NCI-H524 (cell line): ENCODE results near the gene MYOM3.
"Not testable (repeated sequence)": the region's sequence is repeated elsewhere in the genome, so short reads cannot be mapped to it uniquely, and the experiment has no call there.

Source experiments
- DNase-seq, 2 experiments: peaks; one replicate each; lab custom pipeline; 2025; lab: John Stamatoyannopoulos, UW

Gene MYOM3

DNA sequence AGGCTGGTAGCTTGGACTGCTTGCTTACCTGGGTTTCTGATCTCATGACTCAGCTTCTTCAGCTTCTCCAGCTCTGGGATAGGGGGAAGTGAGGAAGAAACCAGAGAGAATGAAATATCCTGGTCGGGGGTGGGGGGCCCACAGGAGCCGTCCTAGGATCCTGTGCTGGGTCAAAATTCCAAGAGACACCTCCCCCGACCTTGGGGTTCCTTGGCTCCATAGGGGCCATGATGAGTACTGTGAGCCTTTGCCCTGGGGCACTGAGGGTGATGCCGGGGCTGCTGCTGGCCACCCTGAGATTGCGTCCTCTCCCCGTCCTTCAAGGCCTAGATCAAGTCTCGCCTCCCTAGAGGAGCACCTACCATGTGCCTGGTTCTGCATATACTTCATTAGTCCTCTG lies 40.0 kb downstream of the MYOM3 start:
- DNase-seq, result no peak

GRCh38 chr1:24070821-24071393 lies 41.0 kb downstream of the MYOM3 start:
- peak; percentile 80 to 91 for DNase-seq

- DNase-seq, result no peak
Observed at GRCh38 chr1:24069817-24070216, 42.1 kb downstream of the MYOM3 start.

DNA sequence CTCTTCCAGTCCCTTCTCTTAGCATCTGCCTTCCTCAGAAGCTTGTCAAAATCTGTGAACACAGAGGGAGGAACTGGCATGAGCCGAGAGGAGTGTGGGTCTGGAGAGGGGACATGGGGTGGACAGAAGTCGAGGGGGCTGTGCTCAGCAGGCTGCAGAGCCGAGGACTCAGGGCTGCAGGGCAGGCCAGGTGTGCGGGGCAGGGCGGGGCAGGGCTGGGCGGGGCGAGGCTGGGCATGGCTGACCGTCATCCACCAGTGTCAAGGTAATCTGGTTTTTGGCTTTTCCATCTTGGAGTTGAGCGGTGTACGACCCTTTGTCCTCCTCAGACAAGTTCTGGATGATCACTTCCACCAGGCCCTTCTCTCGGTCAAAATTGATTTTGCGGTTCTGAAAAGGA lies 44.0 kb downstream of the MYOM3 start:
- no peak for DNase-seq

DNA sequence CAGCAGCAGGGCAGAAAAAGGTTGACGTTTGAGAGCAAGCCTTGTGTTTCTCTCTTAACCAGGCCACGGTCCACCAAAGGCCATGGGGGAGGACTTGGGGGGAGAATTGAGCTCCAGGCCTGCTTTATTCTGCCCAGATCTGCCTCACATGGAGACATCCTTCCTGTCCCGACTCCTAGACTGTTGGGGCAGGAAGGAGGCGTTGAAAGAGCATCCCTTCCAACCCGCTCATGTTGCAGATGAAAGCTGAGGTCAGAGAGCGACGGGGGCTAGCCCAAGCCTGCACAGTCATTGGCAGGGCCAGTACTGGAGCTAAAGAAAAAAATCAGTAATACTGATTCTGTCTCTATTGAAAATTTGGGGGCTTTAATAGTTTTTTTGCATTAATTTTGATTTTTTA lies 46.6 kb downstream of the MYOM3 start:
- no peak for DNase-seq

DNA sequence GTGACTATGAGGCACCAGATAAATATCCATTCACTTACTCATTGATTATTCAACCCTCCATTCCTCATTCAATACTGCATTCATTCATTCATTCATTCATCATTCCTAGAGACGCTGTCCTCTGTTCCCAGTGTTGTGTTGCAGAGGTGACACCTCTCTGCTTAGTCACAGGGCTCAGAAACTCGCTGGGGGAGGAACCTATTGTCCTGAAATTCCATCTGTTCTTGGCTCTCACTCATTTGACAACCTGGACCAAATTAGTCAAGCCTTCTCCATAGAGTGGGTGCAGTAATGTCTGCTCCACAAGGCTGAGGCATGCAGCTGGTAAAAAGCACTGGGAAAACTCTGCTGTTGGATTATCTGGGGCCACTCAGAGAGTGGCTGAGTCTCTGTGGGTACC lies 49.7 kb downstream of the MYOM3 start:
- DNase-seq, result no peak

DNA sequence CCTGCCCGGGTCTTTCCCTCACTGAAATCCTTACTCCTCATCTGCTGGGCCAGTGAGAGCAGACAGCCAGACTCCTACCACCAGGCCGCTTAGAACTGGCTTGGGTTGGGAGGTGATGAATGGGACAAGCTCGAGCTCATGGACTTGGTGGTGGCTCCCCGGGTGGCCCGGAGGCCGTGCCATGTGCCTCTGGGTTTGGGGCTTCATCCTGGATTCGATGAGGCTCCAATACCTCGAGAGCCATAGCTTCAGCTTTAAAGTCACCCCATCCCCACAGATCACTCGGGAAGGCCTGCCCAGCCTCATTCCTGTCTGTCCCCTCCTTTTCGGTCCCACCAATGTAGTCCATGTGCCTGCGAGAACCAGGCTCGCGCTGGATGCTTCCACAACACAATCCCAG lies 51.5 kb downstream of the MYOM3 start:
- DNase-seq, result no peak

GRCh38 chr1:24058671-24059455 lies 53.1 kb downstream of the MYOM3 start:
- no peak for DNase-seq

GRCh38 chr1:24057171-24057570 lies 54.8 kb downstream of the MYOM3 start:
- no peak for DNase-seq

DNA sequence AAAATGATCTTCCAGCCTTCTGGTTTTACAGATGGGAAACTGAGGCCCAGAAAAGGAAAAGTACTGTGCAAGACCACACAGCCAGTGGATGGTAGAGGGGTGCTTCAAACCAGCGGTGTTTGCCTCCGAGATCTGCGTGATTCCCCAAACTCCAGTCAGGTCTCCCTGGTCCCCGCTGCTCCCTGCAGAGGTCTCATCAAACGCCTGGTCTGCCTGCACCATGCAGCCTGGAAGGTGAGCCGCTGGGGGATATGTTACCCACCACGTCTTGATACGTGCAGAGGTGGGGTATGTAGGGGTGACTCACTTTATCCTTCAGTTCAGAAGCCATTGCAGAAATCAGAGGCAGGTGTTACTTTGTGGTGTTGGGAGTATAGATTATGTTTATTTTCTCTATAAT lies 56.3 kb downstream of the MYOM3 start:
- DNase-seq, result no peak

GRCh38 chr1:24052220-24052619 lies 59.7 kb downstream of the MYOM3 start:
- DNase-seq, result no peak

DNA sequence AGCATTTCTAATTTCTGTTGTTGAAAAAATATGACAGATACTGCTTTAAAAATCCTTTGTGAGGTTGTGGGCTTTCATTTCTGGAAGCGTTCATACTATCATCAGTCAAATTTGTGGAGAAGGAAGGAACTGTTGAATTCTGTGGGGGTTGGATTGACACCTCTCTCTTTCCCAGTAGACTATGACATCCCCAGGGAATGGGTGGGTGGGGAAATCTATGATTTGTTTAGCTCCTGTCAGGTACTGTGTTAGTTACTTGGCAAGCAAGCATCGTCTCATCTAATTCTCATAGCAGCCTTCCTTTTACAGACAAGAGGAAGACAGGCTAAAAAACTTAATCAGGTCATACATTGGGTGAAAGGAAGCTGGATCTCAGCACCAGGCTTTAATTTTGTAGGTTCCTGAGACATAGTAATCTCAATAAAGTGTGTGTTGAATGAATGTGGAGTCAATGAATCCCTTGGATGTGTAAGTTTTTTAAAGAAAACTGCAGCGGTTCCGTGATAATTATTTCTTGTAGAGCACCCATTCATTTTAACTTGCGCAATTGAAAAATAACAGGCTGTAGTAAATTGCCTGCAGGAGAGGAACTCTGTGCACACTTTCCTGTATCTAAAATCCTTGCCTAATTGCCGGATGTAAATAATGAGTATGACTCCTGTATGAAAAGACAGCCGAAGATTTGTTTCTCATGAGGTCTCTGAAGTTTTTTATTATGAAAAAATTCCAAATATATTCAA lies 60.6 kb downstream of the MYOM3 start:
- no peak for DNase-seq

- no peak for DNase-seq
Observed at GRCh38 chr1:24049733-24050132, 62.2 kb downstream of the MYOM3 start.

- DNase-seq, result not testable (repeated sequence)
Observed at GRCh38 chr1:24048894-24049293, 63.0 kb downstream of the MYOM3 start.

DNA sequence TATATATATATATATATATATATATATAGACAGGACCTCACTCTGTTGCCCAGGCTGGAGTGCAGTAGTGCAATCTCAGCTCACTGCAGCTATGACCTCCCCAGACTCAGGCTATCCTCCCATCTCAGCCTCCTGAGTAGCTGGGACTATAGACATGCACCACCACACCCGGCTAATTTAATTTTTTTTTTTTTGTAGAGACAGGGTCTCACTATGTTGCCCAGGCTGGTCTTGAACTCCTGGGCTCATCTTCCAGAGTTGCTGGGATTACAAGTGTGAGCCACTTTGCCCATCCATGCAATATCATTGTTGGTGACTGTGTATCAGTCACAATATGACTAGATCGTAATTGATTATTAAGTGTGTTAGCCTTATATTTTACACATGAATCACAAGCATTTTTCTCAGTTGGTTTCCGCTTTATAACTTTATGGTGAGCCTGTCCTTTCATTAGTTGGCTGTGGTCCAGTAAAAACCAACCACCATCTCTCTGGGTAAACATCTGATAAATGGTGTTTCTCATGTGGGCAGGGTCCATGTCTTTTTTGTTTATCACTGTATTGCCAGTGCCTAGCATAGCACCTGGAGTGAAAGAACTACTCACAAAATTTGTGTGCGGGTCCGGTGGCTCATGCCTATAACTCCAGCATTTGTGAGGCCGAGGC lies 63.6 kb downstream of the MYOM3 start:
- no peak for DNase-seq

- no peak for DNase-seq
Observed at GRCh38 chr1:24047110-24047477, 64.8 kb downstream of the MYOM3 start.

GRCh38 chr1:24045771-24046170 lies 66.2 kb downstream of the MYOM3 start:
- DNase-seq, result no peak

DNA sequence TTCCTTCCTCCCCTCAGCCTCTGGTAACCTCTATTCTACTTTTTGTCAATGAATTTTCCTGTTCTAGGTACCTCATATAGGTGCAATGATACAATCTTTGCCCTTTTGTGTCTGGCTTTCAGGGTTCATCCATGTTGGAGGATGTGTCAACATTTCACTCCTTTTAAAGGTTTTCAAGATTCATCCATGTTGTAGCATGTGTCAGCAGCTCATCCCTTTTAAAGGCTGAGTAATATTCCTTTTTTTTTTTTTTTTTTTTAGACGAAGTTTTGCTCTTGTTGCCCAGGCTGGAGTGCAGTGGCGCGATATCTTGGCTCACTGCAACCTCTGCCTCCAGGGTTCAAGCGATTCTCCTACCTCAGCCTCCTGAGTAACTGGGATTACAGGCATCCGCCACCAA lies 67.3 kb downstream of the MYOM3 start:
- DNase-seq, result not testable (repeated sequence)

GRCh38 chr1:24043345-24044032 lies 68.4 kb downstream of the MYOM3 start:
- no peak for DNase-seq

GRCh38 chr1:24042315-24042714 lies 69.6 kb downstream of the MYOM3 start:
- no peak for DNase-seq

DNA sequence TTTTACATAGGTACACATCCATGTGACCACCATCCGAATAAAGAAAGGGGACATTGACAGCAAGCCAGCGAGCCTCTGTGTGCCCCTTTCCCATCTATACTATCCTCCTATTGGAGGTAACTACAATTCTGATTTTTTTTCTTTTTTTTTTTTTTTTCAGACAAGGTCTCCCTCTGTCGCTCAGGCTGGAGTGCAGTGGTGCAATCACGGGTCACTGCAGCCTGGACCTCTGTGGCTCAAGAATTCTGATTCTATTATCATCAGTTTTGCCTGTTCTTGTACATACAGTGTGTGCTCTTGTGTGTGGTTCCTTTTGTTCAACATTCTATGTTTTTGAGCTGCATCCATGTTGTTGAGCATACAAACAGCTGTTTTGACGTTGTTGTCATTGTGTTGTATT lies 75.8 kb downstream of the MYOM3 start:
- DNase-seq, result no peak

- no peak for DNase-seq
Observed at GRCh38 chr1:24032981-24033380, 79.0 kb downstream of the MYOM3 start.
